OCI-LY1 (cell line): ENCODE measurements around the gene FBXW4.
"Not testable (repeated sequence)": the region's sequence is repeated elsewhere in the genome, so short reads cannot be mapped to it uniquely, and the experiment has no call there.

Source experiments
- EZH2 ChIP-seq: fragments of 200-600 bp; sonication (generic), shearing (Covaris generic); IDR thresholded peaks from 2 replicates; pipeline ENCODE4 v1.8.0; 2017; ENCODE audit warnings: borderline replicate concordance, mixed run types, mild to moderate bottlenecking, antibody characterized with exemption, low read length, moderate library complexity, mixed read lengths
- TF ChIP-seq, protein P1 (sequence below): fragments of 200-600 bp; sonication (generic), shearing (Covaris generic); IDR thresholded peaks from 2 replicates; pipeline ENCODE4 v1.5.1; 2017; ENCODE audit warnings: mild to moderate bottlenecking, antibody characterized with exemption, low read length, moderate library complexity, mixed read lengths

DNA sequence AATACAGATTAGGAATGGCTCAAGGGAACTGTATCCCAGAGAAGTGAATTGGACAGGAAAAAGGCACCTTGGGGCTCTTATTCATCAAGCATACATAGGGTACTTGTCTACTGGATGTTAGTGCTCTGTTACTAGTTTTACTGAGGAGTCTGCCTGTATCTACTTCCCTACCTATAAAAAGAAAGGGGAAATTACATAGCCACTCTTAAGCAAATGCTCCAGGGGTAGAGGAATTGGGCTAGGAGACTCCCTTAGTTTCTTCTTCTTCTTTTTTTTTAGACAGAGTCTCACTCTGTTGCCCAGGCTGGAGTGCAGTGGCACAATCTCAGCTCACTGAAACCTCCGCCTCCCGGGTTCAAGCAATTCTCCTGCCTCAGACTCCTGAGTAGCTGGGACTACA is 101.6 kb downstream of the FBXW4 start:
- TF ChIP-seq, protein P1, sequence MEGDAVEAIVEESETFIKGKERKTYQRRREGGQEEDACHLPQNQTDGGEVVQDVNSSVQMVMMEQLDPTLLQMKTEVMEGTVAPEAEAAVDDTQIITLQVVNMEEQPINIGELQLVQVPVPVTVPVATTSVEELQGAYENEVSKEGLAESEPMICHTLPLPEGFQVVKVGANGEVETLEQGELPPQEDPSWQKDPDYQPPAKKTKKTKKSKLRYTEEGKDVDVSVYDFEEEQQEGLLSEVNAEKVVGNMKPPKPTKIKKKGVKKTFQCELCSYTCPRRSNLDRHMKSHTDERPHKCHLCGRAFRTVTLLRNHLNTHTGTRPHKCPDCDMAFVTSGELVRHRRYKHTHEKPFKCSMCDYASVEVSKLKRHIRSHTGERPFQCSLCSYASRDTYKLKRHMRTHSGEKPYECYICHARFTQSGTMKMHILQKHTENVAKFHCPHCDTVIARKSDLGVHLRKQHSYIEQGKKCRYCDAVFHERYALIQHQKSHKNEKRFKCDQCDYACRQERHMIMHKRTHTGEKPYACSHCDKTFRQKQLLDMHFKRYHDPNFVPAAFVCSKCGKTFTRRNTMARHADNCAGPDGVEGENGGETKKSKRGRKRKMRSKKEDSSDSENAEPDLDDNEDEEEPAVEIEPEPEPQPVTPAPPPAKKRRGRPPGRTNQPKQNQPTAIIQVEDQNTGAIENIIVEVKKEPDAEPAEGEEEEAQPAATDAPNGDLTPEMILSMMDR = not testable (repeated sequence)
- TF ChIP-seq EZH2 = not testable (repeated sequence)
